Activated CD4-positive, alpha-beta T cell treated with anti-CD3 and anti-CD28 coated beads, Interleukin-2, amount 50 U/mL, for 48 hours (primary cell): ENCODE results near the gene GSK3A.

ENCODE experiments used
- DNase-seq, 2 experiments: peaks; one replicate each; pipeline ENCODE4 v3.0.0-alpha.2; 2020

GSK3A gene

GRCh38 chr19:42242512-42243409 lies at the start of gene GSK3A:
TSS of gene GSK3A (minus strand) at chr19:42242602. CDS start at chr19:42242465, 137 bp downstream.
- peak; percentile 95 to 96 for DNase-seq

DNA sequence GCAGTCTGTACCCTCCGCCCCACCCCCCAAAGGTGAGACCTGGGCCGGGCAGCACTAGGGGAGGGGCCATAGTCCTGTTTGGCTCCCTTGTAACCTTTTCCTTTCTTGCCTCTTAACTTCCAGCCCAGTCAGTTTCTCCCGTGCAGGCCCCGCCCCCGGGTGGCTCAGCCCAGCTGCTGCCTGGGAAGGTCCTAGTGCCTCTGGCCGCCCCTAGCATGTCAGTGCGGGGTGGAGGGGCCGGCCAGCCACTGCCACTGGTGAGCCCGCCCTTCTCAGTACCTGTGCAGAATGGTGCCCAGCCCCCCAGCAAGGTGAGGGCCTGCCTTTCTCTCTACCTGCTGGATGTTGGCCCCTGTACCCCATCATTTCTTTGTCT lies 49.0 kb upstream of the GSK3A start:
- no peak for DNase-seq

- DNase-seq, result peak; percentile 49 to 53
Observed at GRCh38 chr19:42290523-42291434, 48.4 kb upstream of the GSK3A start.

DNA sequence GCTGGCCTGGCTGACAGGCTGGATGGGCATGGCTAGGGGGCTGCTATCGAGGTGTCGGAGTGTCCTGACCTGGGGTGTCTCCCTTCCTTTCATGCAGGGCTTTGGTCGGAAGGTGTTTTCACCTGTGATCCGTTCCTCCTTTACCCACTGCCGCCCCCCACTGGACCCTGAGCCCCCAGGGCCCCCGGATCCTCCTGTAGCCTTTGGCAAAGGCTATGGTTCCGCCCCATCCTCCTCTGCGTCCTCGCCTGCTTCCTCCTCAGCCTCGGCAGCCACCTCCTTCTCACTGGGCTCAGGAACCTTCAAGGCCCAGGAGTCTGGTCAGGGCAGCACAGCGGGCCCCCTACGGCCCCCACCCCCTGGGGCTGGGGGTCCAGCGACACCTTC lies 47.7 kb upstream of the GSK3A start:
- no peak for DNase-seq

DNA sequence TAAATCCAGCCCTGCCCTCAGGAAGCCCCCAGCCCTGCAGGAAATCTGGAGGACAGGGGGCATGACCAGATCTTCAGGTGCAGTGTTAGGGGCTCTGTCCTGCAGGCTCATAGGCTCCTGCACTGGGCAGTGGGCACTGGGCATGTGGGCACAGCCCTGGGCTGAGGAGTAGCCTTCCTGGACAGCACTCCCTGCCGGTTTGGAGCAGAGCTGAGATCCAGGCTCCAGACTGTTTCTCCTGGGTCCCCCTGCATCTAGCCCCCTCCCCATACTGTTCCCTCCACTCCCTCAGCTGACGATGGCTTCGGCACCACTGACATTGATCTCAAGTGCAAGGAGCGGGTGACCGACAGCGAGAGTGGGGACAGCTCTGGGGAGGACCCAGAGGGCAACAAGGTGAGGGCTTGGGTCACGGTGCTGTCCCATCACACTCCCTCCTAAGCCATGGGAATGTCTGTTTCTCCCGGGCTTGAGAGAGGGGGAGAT lies 47.2 kb upstream of the GSK3A start:
- no peak for DNase-seq

- no peak for DNase-seq
Observed at GRCh38 chr19:42288881-42289555, 46.6 kb upstream of the GSK3A start.

- no peak for DNase-seq
Observed at GRCh38 chr19:42288387-42288786, 46.0 kb upstream of the GSK3A start.

DNA sequence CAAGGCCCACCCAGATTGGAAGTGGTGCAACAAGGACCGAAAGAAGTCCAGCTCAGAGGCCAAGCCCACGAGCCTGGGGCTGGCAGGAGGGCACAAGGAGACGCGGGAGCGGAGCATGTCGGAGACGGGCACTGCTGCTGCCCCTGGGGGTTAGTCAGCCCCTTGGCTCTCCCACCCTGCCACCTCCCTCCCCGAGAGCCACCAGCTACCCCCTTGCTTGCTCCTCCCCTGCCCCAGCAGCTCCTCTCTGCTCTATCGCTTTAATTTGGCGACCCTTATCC lies 45.4 kb upstream of the GSK3A start:
- DNase-seq, result no peak

- DNase-seq, result no peak
Observed at GRCh38 chr19:42287017-42287826, 44.8 kb upstream of the GSK3A start.

DNA sequence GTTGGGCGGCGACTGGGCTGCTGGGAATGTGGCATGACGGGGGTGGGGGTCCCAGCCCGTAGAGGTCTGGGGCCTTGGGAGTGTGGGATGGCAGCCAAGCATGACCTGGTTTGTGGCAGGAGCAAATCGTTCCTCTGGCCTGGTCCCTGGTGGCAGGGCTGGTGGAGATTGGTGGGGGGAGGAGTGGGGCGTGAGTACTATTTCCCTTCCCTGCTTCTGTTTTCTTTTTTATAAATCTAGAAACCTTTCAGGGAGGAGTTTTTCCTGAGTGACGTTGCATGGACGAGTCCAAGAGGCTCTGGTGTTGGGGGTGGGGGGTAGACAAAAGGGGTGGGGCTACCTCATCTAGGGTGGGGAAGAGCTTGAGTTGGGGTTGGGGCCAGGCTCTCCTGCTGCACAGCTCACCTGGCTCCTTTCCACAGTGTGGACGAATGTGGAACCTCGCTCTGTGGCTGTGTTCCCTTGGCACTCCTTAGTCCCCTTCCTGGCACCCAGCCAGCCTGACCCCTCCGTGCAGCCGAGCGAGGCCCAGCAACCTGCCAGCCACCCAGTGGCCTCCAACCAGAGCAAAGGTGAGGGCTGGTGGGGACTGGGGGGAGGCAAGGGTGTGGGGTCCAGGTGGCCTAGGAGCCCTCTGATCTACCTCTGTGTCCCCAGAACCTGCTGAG lies 44.1 kb upstream of the GSK3A start:
- DNase-seq, result no peak

DNA sequence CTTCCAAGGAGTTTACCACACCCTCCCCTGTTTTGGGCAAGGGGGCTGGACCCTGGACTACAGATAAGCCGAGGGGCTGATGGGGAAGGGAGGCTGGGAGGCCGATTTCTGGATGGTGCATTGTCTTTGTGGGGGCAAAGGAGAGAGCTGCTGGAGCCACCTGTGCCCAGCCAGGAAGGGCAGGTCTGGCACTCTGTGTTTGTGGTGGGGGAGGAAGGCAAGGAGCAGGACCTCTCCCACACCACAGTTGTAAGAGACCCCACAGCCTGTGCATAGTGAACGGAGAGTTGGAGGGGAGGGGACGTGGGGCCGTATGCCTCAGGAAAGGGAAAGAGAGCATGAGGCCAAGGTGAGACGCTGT lies 43.6 kb upstream of the GSK3A start:
- DNase-seq, result no peak

GRCh38 chr19:42285541-42285941 lies 43.1 kb upstream of the GSK3A start:
- no peak for DNase-seq

DNA sequence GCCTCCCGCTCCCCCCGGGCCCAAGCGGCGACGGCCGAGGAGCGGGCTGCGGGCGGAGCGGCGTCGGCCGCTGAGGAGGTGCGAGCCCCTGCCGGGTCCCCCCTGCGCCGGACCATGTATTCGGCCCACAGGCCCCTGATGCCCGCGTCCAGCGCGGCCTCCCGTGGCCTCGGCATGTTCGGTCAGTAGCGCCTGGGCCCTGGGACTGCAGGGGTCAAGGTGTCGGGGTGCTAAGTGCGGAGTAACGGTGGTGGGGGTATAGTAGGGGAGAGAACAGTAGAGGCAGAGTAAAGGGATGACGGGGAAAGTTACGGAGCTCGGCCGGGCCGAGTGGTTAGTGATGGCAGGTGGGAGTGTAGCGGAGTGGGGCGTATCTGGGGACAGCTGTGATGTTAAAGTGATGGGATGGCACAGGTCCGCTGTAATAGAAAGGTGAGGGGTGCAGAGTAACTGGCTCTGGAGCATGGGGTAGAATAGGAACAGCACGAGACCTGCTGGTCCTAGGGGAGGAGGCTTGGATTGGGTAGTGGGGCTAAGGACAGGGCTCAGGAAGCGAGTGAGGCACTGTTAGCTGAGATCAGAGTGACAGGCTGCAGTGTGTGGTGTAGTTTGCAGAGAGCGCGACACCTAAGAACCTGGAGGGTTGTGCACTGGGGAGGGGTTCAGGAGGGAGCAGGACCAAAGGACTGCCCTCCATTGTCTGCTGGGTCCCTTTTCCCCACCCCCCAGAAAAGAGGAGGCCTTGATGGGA lies 42.4 kb upstream of the GSK3A start:
- DNase-seq, result peak in 1 of 2 experiments; percentile 37

DNA sequence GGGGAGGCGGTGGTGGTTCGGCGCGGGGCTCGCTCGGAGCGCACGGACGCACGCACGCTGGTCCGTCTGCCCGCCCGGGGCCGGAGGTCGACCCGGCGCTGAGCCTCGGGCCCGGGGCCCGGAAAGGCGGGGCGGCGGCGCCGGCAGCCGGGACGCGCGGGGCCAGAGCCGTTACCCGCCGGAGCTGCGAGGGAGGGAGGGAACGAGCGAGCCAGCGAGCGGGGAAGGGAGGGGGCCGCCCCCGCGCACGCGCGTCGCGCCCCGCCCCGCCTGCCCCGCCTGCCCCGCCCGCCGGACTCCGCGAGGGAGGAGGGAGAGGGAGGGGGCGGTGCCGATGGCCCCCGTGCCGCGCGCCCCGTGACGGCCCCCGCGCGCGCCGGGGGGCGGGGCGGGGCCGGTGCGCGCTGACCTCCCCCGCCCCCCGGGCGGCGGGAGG lies 41.7 kb upstream of the GSK3A start:
- peak; percentile 78 to 79 for DNase-seq

DNA sequence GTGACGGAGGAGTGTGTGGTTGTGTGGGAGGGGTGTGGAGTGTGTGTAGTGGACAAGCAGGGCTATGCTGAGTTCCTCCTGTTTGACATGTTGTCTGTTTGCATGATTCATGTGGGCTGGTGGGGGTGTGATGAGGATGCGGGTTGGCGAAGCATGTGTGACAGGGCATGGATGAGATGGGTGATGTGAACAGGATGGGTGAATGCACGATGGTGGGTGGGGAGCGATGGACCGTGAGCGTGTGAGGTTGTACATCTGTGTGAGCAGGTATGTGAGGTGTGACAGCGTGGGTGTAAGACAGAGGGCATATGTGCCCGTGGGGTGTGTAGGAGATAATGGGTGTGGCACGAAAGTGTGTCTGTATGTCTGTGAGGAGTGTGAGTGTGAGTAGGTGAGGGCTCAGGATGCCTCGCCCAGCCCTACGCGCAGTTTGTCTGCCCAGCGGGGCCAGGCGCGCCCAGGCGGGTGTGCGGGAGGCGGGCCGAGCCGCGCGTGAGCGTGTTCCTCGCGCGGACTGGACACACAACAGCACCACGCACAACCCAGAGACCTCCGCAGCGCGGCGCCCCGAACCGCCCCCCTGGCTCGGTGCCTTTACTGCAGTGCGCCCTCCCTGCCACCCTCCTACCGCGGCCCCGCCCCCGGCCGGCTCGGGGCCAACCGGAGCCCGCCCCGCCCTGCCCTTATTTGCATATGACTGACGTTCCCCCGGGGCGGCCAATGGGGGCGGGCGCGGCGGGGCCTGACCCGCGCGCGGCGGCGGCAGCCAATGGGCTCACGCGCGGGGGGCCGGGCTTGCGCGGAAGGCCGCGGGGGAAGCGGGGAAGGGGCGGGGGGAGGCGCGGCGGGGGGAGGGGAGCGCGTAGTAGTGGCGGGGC lies 41.0 kb upstream of the GSK3A start:
- peak; percentile 94 for DNase-seq

- DNase-seq, result no peak
Observed at GRCh38 chr19:42282819-42283187, 40.4 kb upstream of the GSK3A start.

GRCh38 chr19:42281827-42282762 lies 39.7 kb upstream of the GSK3A start:
- no peak for DNase-seq

GRCh38 chr19:42281146-42281826 lies 38.9 kb upstream of the GSK3A start:
- DNase-seq, result peak in 1 of 2 experiments; percentile 44
